PC-9 (cell line): ENCODE data around the gene KIAA1217. TPM values are rescaled to one million over a fixed set of nuclear protein-coding genes. Genes with fewer than 3 reads are reported as not detected.

Experiments
- BruUV-seq: library from RNA; stranded (reverse); fragments of 400-500 nt; replicated peaks from 2 replicates; lab custom pipeline; 2021; lab: Mats Ljungman, UMichigan
- CTCF ChIA-PET: fragments of 300-600 bp; sonication (Branson Sonifier 250); formaldehyde crosslinking; loops from one replicate; lab custom pipeline; 2022; ENCODE audit warnings: antibody characterized with exemption; lab: Charles Lee
- POLR2A ChIA-PET: fragments of 300-600 bp; sonication (Branson Sonifier 250); formaldehyde crosslinking; loops from one replicate; lab custom pipeline; 2022; ENCODE audit warnings: antibody characterized with exemption; ENCODE audit not compliant: unreplicated experiment; lab: Charles Lee
- DNase-seq, 2 experiments: peaks; one replicate each; pipeline versions ENCODE4 v3.0.0 to v3.0.0-alpha.2; 2015 to 2022; ENCODE audit warnings: mixed read lengths in 1 of 2
- H2AFZ ChIP-seq: fragments of 200-600 bp; sonication (generic); 2 replicates; pipeline ENCODE4 v1.8.1; 2017; ENCODE audit warnings: antibody characterized with exemption
- H3F3A ChIP-seq: fragments of 200-600 bp; sonication (generic); 2 replicates; pipeline ENCODE4 v1.8.1; 2017; ENCODE audit warnings: antibody characterized with exemption, mild to moderate bottlenecking, low read depth; ENCODE audit not compliant: insufficient read depth
- H3K27ac ChIP-seq: fragments of 200-600 bp; sonication (generic); 2 replicates; pipeline ENCODE4 v1.6.1; 2016; ENCODE audit warnings: mixed run types
- H3K27me3 ChIP-seq: fragments of 200-600 bp; sonication (generic); 2 replicates; pipeline ENCODE4 v1.6.1; 2016; ENCODE audit warnings: low read depth, mixed run types; ENCODE audit not compliant: insufficient read depth
- H3K36me3 ChIP-seq: fragments of 200-600 bp; sonication (generic); 2 replicates; pipeline ENCODE4 v1.6.1; 2016; ENCODE audit warnings: low read depth, mixed run types
- H3K4me1 ChIP-seq: fragments of 200-600 bp; sonication (generic); replicated peaks from 2 replicates; pipeline ENCODE4 v1.6.1; 2016; ENCODE audit warnings: mixed run types; ENCODE audit not compliant: insufficient read depth
- H3K4me2 ChIP-seq: fragments of 200-600 bp; sonication (generic); 2 replicates; pipeline ENCODE4 v1.6.1; 2017; ENCODE audit warnings: mixed run types
- H3K4me3 ChIP-seq: fragments of 200-600 bp; sonication (generic); 2 replicates; pipeline ENCODE4 v1.6.1; 2016; ENCODE audit warnings: mixed run types
- H3K79me2 ChIP-seq: fragments of 200-600 bp; sonication (generic); 2 replicates; pipeline ENCODE4 v1.6.1; 2017; ENCODE audit warnings: low read depth, mixed run types
- H3K9me2 ChIP-seq: fragments of 200-600 bp; sonication (generic); 2 replicates; pipeline ENCODE4 v1.8.1; 2017; ENCODE audit warnings: mild to moderate bottlenecking; ENCODE audit not compliant: insufficient read depth
- H3K9me3 ChIP-seq: fragments of 200-600 bp; sonication (generic); 2 replicates; pipeline ENCODE4 v1.8.1; 2016; ENCODE audit warnings: low read depth; ENCODE audit not compliant: insufficient read depth
- H4K20me1 ChIP-seq: fragments of 200-600 bp; sonication (generic); 2 replicates; pipeline ENCODE4 v1.8.1; 2017; ENCODE audit not compliant: insufficient read depth
- EZH2 ChIP-seq: fragments of 200-600 bp; sonication (generic); IDR thresholded peaks from 2 replicates; pipeline ENCODE4 v1.8.0; 2017; ENCODE audit warnings: antibody characterized with exemption, low read depth
- intact Hi-C: fragments of 100-400 bp; cut with micrococcal nuclease; formaldehyde crosslinking; loops from one replicate; pipeline ENCODE4 v1.10.0; 2022; ENCODE audit not compliant: unreplicated experiment
- total RNA-seq: library from RNA; stranded (reverse); gene quantifications from 2 replicates; pipeline ENCODE4 v1.2.3, GENCODE V29; 2021
- TF ChIP-seq, protein P1 (sequence below): fragments of 200-600 bp; sonication (generic); conservative IDR thresholded peaks from 2 replicates; pipeline ENCODE4 v1.6.1; 2017; ENCODE audit warnings: mixed run types, antibody characterized with exemption, mild to moderate bottlenecking, moderate library complexity

KIAA1217 gene
- total RNA-seq, 1 experiment from 2014 or later: 41.1 TPM

DNA sequence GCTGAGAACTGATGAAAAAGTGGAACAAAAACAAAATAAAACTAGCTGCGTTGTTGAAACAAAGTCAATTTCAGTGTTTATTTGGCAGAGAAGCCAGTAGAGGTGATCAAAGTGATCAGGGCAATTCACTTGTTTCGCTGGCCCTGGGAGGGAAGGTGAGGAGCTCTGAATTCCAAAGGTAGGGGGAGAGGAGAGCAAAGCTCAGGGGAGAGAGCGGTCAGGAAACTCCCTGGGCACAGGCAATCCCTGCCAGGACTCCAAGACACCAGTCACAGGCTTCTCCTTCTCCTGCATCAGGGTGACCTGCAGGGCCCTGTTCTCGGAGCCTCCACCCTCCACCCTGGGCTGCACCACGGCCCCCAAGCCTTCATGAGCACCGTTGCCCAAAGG is 6.8 kb upstream of the KIAA1217 start:
- H3K79me2 ChIP-seq: no peaks in the 10 kb centered on the region
- no peaks in the 10 kb centered on the region for H3K36me3 ChIP-seq
- no peak overlapping the region for H3K27ac ChIP-seq
- ChIA-PET CTCF (no interaction called here), POLR2A (no interaction called here)
- TF ChIP-seq, protein P1, sequence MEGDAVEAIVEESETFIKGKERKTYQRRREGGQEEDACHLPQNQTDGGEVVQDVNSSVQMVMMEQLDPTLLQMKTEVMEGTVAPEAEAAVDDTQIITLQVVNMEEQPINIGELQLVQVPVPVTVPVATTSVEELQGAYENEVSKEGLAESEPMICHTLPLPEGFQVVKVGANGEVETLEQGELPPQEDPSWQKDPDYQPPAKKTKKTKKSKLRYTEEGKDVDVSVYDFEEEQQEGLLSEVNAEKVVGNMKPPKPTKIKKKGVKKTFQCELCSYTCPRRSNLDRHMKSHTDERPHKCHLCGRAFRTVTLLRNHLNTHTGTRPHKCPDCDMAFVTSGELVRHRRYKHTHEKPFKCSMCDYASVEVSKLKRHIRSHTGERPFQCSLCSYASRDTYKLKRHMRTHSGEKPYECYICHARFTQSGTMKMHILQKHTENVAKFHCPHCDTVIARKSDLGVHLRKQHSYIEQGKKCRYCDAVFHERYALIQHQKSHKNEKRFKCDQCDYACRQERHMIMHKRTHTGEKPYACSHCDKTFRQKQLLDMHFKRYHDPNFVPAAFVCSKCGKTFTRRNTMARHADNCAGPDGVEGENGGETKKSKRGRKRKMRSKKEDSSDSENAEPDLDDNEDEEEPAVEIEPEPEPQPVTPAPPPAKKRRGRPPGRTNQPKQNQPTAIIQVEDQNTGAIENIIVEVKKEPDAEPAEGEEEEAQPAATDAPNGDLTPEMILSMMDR: no peak
- TF ChIP-seq EZH2: no peak
- no peaks in the 10 kb centered on the region for H3K27me3 ChIP-seq
- BruUV-seq: no TSS peak
- no peak for DNase-seq
- H3K9me2 ChIP-seq: no peaks in the 10 kb centered on the region
- intact Hi-C loops: no loop called here
- H2AFZ ChIP-seq: no peak overlapping the region
- H3F3A ChIP-seq: peaks cover 1% of the 10 kb centered on the region; the same call in 1 of the 2 replicates
- no peaks in the 10 kb centered on the region for H3K9me3 ChIP-seq
- no peak overlapping the region for H3K4me2 ChIP-seq
- peaks cover 13% of the 10 kb centered on the region for H3K4me1 ChIP-seq
- no peak overlapping the region for H3K4me3 ChIP-seq
- no peaks in the 10 kb centered on the region for H4K20me1 ChIP-seq

DNA sequence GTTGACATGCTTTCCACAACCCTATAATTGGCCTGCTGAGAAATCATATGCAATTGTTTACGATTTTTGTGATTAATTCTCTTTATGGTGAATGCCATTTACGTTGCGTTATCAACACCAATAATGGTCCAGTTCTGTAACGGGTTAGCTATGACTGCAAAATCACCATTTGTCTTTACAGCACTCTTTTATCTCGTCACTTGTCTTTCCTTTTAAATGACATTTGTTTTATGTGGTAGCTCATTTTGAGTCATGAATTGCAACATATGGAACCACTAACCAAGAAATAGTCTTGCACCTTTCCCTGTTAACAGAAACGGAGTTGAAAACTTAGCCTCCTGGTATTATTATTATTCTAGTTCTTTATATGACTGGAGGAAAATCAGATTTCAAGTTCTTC is 3.1 kb upstream of the KIAA1217 start:
- no peaks in the 10 kb centered on the region for H3K79me2 ChIP-seq
- no peaks in the 10 kb centered on the region for H3K27me3 ChIP-seq
- no peaks in the 10 kb centered on the region for H3K36me3 ChIP-seq
- no peak for DNase-seq
- H3K9me2 ChIP-seq: no peaks in the 10 kb centered on the region
- H3F3A ChIP-seq: peaks cover 13% of the 10 kb centered on the region
- no peaks in the 10 kb centered on the region for H3K9me3 ChIP-seq
- peaks cover 28% of the 10 kb centered on the region for H3K4me1 ChIP-seq
- CTCF ChIA-PET: no interaction called here
- no peak overlapping the region for H3K4me2 ChIP-seq
- H2AFZ ChIP-seq: no peak overlapping the region
- POLR2A ChIA-PET: interaction anchor here (0.6 kb wide), 1 partner anchor 1108 kb away, joined by 5 read pairs; no protein-coding TSS in a partner anchor
- H4K20me1 ChIP-seq: no peaks in the 10 kb centered on the region
- no peak overlapping the region for H3K4me3 ChIP-seq
- TF ChIP-seq EZH2: no peak
- TF ChIP-seq, protein P1: no peak
- intact Hi-C loops: no loop called here
- no TSS peak for BruUV-seq
- no peak overlapping the region for H3K27ac ChIP-seq

GRCh38 chr10:24206334-24206733 is 2.6 kb upstream of the KIAA1217 start:
- Histone ChIP-seq H3K9me3 (no peaks in the 10 kb centered on the region), H3K4me3 (no peak overlapping the region), H3K27me3 (no peaks in the 10 kb centered on the region), H2AFZ (no peak overlapping the region), H3K9me2 (no peaks in the 10 kb centered on the region), H3K4me1 (peaks cover 28% of the 10 kb centered on the region), H4K20me1 (no peaks in the 10 kb centered on the region), H3K79me2 (no peaks in the 10 kb centered on the region), H3K27ac (no peak overlapping the region), H3K4me2 (no peak overlapping the region), H3F3A (peaks cover 13% of the 10 kb centered on the region), H3K36me3 (no peaks in the 10 kb centered on the region)
- DNase-seq: no peak
- POLR2A ChIA-PET: no interaction called here
- TF ChIP-seq, protein P1: no peak
- TF ChIP-seq EZH2: no peak
- CTCF ChIA-PET: no interaction called here
- intact Hi-C loops: no loop called here
- BruUV-seq: no TSS peak
